NCI-H446 treated with DMSO at 0.1 percent for 48 hours (cell line): Measurements from ENCODE around the gene LSM2.

Experiments
- DNase-seq: peaks from one replicate; lab custom pipeline; 2025; lab: John Stamatoyannopoulos, UW

LSM2 gene

DNA sequence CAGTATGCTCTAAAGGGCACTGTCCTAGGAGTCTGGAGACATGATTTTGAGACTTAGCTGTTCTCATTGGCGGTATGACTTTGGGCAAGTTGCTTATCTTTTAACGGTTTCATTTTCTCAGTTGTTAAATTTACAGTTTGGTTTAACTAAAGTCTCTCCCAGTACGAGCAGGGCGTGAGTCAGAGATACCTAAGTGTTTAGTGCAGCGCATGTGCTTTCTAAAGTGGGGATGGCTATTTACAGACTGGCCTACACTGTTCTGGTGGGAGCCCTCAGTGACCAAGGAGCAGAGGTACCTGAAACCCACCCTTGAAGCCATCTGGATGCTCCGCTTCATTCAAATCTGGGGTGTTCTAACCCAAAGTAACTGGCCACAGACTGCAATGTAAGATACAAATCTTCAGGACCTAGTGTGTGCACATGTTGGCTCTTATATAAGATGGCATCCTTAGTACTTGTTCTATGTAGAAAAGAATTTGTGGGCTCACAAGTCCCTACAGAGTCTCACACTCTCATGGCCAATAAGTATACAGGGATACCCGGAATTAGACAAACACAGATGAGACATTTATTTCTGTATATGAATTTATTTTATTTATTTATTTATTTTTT, 56.2 kb downstream of the LSM2 start:
- DNase-seq = no peak

DNA sequence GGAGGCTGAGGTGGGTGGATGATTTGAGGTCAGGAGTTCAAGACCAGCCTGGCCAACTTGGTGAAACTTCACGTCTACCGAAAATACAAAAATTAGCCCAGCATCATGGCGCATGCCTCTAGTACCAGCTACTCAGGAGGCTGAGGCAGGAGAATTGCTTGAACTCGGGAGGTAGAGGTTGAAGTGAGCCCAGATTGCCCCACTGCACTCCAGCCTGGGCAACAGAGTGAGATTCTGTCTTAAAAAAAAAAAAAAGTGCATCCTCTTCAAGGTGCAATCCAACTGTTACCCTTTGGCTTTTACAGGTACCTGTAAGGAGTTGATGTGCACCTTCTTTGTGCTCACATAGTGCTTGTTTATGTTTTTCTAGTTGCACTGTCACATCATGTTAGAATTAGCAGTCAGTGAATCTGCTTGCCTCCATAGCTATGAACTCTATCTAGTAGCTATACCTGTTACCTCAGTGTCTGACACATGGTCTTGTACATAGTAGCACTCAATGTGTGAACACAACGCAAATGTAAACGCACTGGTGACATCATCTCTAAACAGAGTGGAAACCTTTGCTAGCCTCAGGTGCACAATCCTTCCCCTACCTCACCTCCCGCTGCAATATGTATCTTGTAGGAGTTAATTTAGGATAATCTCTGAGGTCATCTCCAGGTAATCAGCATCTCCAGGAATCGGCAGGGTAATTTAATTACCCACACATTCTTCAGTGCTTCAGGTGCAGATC, 57.3 kb downstream of the LSM2 start:
- no peak for DNase-seq
